Lung (tissue), 12 donors: ENCODE results near the gene TENM3. TPM values are rescaled to one million over a fixed set of nuclear protein-coding genes. Genes with fewer than 3 reads are reported as not detected.

Experiments used
- ATAC-seq: fragments of 200-7000 bp; cut with Tn5 transposase; one replicate; pipeline ENCODE4 v1.9.1; 2020; ENCODE audit warnings: moderate number of reproducible peaks; ENCODE audit not compliant: insufficient read depth, low FRiP score
- DNase-seq, 3 donors: peaks; one replicate each; pipeline ENCODE4 v3.0.0-alpha.2; 2013 to 2017
- H3K27ac ChIP-seq, 2 donors: one replicate each; pipeline ENCODE4 v1.5.1; 2013; ENCODE audit warnings: mild to moderate bottlenecking in 2 of 2, moderate library complexity in 2 of 2, control low read depth in 1 of 2, inconsistent platforms in 1 of 2, low read depth in 1 of 2, low read length in 1 of 2
- H3K27me3 ChIP-seq, 3 donors: one replicate each; pipeline ENCODE4 v1.5.1; 2013; ENCODE audit warnings: low read length in 2 of 3; ENCODE audit not compliant: control insufficient read depth in 3 of 3, insufficient read depth in 3 of 3
- H3K36me3 ChIP-seq, 4 donors: one replicate each; pipeline ENCODE4 v1.5.1; 2013; ENCODE audit warnings: low read length in 4 of 4, mild to moderate bottlenecking in 1 of 4, moderate library complexity in 1 of 4; ENCODE audit not compliant: control insufficient read depth in 4 of 4, insufficient read depth in 4 of 4
- H3K4me1 ChIP-seq, 5 donors: one replicate each; pipeline ENCODE4 v1.5.1; 2013; ENCODE audit warnings: low read length in 5 of 5, mild to moderate bottlenecking in 2 of 5, moderate library complexity in 1 of 5; ENCODE audit not compliant: control insufficient read depth in 5 of 5, insufficient read depth in 5 of 5
- H3K4me3 ChIP-seq: one replicate; pipeline ENCODE4 v1.5.1; 2013; ENCODE audit warnings: mild to moderate bottlenecking, control low read depth, moderate library complexity
- H3K9ac ChIP-seq, 2 donors: one replicate each; pipeline ENCODE4 v1.5.1; 2013; ENCODE audit warnings: low read length in 2 of 2, control low read depth in 1 of 2; ENCODE audit not compliant: insufficient read depth in 1 of 2
- H3K9me3 ChIP-seq, 4 donors: one replicate each; pipeline ENCODE4 v1.5.1; 2013; ENCODE audit warnings: low read length in 3 of 4, mild to moderate bottlenecking in 1 of 4, moderate library complexity in 1 of 4; ENCODE audit not compliant: control insufficient read depth in 4 of 4, insufficient read depth in 3 of 4
- WGBS, 2 donors: extraction: QIAGEN DNeasy Blood & Tissue Kit; methylation state at CpG; one replicate each; pipeline ENCODE4 v1.1.7; 2013; 5-methylcytosine and 5-hydroxymethylcytosine counted together
- polyA plus RNA-seq, 2 donors: library from polyadenylated mRNA; stranded (reverse); fragments of 200-250 nt; gene quantifications; one replicate each; pipeline ENCODE4 v1.2.1, GENCODE V29; 2013
- total RNA-seq, 2 donors: library from RNA; depleted of rRNA in 1 of 2; stranded (reverse); fragments of >200 nt in 1 of 2; gene quantifications; one replicate each; pipeline ENCODE4 v1.2.1, GENCODE V29; 2014 to 2021
- TF ChIP-seq, protein P1 (sequence below): IDR thresholded peaks from 2 replicates; pipeline ENCODE4 v1.5.1; 2012; ENCODE audit warnings: mild to moderate bottlenecking; ENCODE audit errors: control extremely low read depth, extremely low read depth
- donor health status: control.
- donor health status: control.
- donor health status: Bipolar disorder and iron deficiency.
- donor health status: healthy.
- donor health status: DM: yes; HTN: yes; CAD: no.

Gene TENM3
- total and polyA plus RNA-seq, 4 donors, result 0.14 to 5.3 (median 2.2) TPM

GRCh38 chr4:182258441-182259000, 15.3 kb downstream of the TENM3 start:
- Histone ChIP-seq H3K27me3 (peaks cover 0 to 26% (median 0%) of the 10 kb centered on the region in 3 donors), H3K27ac (no peak overlapping the region), H3K4me1 (no peaks in the 10 kb centered on the region), H3K4me3 (no peak overlapping the region), H3K36me3 (no peaks in the 10 kb centered on the region), H3K9me3 (no peaks in the 10 kb centered on the region), H3K9ac (no peak overlapping the region)
- DNase-seq, result no peak
- 44 to 52% methylated on average over 4 of the region's 4 CpGs for WGBS, 2 donors
- no peak for ATAC-seq
- TF ChIP-seq, protein P1, sequence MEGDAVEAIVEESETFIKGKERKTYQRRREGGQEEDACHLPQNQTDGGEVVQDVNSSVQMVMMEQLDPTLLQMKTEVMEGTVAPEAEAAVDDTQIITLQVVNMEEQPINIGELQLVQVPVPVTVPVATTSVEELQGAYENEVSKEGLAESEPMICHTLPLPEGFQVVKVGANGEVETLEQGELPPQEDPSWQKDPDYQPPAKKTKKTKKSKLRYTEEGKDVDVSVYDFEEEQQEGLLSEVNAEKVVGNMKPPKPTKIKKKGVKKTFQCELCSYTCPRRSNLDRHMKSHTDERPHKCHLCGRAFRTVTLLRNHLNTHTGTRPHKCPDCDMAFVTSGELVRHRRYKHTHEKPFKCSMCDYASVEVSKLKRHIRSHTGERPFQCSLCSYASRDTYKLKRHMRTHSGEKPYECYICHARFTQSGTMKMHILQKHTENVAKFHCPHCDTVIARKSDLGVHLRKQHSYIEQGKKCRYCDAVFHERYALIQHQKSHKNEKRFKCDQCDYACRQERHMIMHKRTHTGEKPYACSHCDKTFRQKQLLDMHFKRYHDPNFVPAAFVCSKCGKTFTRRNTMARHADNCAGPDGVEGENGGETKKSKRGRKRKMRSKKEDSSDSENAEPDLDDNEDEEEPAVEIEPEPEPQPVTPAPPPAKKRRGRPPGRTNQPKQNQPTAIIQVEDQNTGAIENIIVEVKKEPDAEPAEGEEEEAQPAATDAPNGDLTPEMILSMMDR, result no peak

DNA sequence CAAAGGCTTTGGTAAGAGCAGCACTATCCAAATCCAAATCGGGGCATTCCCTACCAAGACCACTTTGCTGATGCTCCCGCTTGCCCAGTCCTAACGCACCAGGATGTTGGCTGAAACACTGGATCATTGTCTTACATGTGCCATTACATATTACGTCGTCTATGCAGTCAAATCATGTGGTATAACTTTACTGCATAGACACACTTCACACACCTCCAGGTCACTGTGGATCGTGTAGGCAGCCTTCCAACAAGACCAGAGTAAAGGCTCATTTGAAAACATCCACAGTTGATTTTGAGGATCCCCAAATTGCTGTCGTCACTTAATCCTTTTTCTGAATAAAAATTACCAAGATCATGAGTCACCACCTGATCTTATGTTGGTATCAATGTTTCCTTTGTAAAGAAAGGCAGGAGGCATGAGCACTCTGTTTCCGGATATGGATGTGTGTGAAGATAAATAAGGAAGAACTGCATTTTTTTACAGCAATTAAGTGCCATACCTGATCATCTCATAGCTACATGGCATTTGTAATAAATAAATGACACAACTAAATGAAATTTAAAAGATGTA, 18.5 kb downstream of the TENM3 start:
- ATAC-seq (no peak), DNase-seq (no peak)
- no peaks in the 10 kb centered on the region for H3K36me3 ChIP-seq
- 87% methylated on average over 8 of the region's 8 CpGs for WGBS, 2 donors
- H3K4me3 ChIP-seq, result no peak overlapping the region
- no peaks in the 10 kb centered on the region for H3K9me3 ChIP-seq
- H3K27me3 ChIP-seq, result peaks cover 0 to 32% (median 0%) of the 10 kb centered on the region in 3 donors
- TF ChIP-seq, protein P1, result no peak
- H3K9ac ChIP-seq, result no peak overlapping the region
- H3K4me1 ChIP-seq, result no peaks in the 10 kb centered on the region
- no peak overlapping the region for H3K27ac ChIP-seq

GRCh38 chr4:182263562-182263961, 20.4 kb downstream of the TENM3 start:
- no peaks in the 10 kb centered on the region for H3K4me1 ChIP-seq
- no peak overlapping the region for H3K27ac ChIP-seq
- TF ChIP-seq, protein P1, result no peak
- H3K4me3 ChIP-seq, result no peak overlapping the region
- H3K9me3 ChIP-seq, result no peaks in the 10 kb centered on the region
- ATAC-seq (no peak), DNase-seq (no peak)
- H3K36me3 ChIP-seq, result no peaks in the 10 kb centered on the region
- peaks cover 0 to 29% (median 0%) of the 10 kb centered on the region in 3 donors for H3K27me3 ChIP-seq
- H3K9ac ChIP-seq, result no peak overlapping the region
- WGBS, 2 donors, result 72 to 85% methylated on average over 10 of the region's 10 CpGs
